Measurements from ENCODE around the gene PGC. TPM values are rescaled to one million over a fixed set of nuclear protein-coding genes. Genes with fewer than 3 reads are reported as not detected.

PGC gene
- total and polyA plus RNA-seq, 4 donors = 19.2 to 1,394 (median 467) TPM

GRCh38 chr6:41775293-41775882 is 28.2 kb upstream of the PGC start:
- H3K9ac ChIP-seq (ENCODE audit: insufficient read depth in 1 of 2, low read length in 2 of 2) = no peak overlapping the region
- peaks cover 0 to 9% (median 6%) of the 10 kb centered on the region in 5 donors for H3K4me1 ChIP-seq (ENCODE audit: control insufficient read depth in 5 of 5, insufficient read depth in 5 of 5, low read length in 5 of 5)
- 88 to 95% methylated on average over 13 of the region's 13 CpGs for WGBS, 2 donors
- peaks cover 10 to 36% (median 21%) of the 10 kb centered on the region in 4 donors for H3K36me3 ChIP-seq (ENCODE audit: control insufficient read depth in 4 of 4, insufficient read depth in 4 of 4, low read length in 4 of 4)
- H3K27me3 ChIP-seq (ENCODE audit: control insufficient read depth in 3 of 3, insufficient read depth in 3 of 3, low read length in 2 of 3) = no peaks in the 10 kb centered on the region
- no peak overlapping the region for H3K27ac ChIP-seq (ENCODE audit: low read depth in 1 of 2, low read length in 1 of 2)
- DNase-seq (no peak), ATAC-seq (ENCODE audit: insufficient read depth, low FRiP score) (no peak)
- no peak overlapping the region for H3K4me3 ChIP-seq
- H3K9me3 ChIP-seq (ENCODE audit: control insufficient read depth in 4 of 4, insufficient read depth in 3 of 4, low read length in 3 of 4) = no peaks in the 10 kb centered on the region
- TF ChIP-seq CTCF (IDR thresholded peaks at IDR 0.05; ENCODE audit: control extremely low read depth, extremely low read depth) = no peak

- no peak for TF ChIP-seq CTCF (IDR thresholded peaks at IDR 0.05; ENCODE audit: control extremely low read depth, extremely low read depth)
- Histone ChIP-seq H3K4me1 (ENCODE audit: control insufficient read depth in 5 of 5, insufficient read depth in 5 of 5, low read length in 5 of 5) (peaks cover 0 to 9% (median 6%) of the 10 kb centered on the region in 5 donors), H3K9ac (ENCODE audit: insufficient read depth in 1 of 2, low read length in 2 of 2) (no peak overlapping the region), H3K27ac (ENCODE audit: low read depth in 1 of 2, low read length in 1 of 2) (no peak overlapping the region), H3K27me3 (ENCODE audit: control insufficient read depth in 3 of 3, insufficient read depth in 3 of 3, low read length in 2 of 3) (no peaks in the 10 kb centered on the region), H3K4me3 (no peak overlapping the region), H3K9me3 (ENCODE audit: control insufficient read depth in 4 of 4, insufficient read depth in 3 of 4, low read length in 3 of 4) (no peaks in the 10 kb centered on the region), H3K36me3 (ENCODE audit: control insufficient read depth in 4 of 4, insufficient read depth in 4 of 4, low read length in 4 of 4) (peaks cover 10 to 39% (median 21%) of the 10 kb centered on the region in 4 donors)
- 91 to 93% methylated on average over 3 of the region's 3 CpGs for WGBS, 2 donors
- no peak for DNase-seq
- no peak for ATAC-seq (ENCODE audit: insufficient read depth, low FRiP score)
Observed at GRCh38 chr6:41774841-41775240, 27.6 kb upstream of the PGC start.

GRCh38 chr6:41771058-41771983 is 24.1 kb upstream of the PGC start:
- no peaks in the 10 kb centered on the region for H3K9me3 ChIP-seq (ENCODE audit: control insufficient read depth in 4 of 4, insufficient read depth in 3 of 4, low read length in 3 of 4)
- no peak overlapping the region for H3K9ac ChIP-seq (ENCODE audit: insufficient read depth in 1 of 2, low read length in 2 of 2)
- ATAC-seq (ENCODE audit: insufficient read depth, low FRiP score) (no peak), DNase-seq (no peak)
- no peak overlapping the region for H3K27ac ChIP-seq (ENCODE audit: low read depth in 1 of 2, low read length in 1 of 2)
- no peaks in the 10 kb centered on the region for H3K27me3 ChIP-seq (ENCODE audit: control insufficient read depth in 3 of 3, insufficient read depth in 3 of 3, low read length in 2 of 3)
- no peak overlapping the region for H3K4me3 ChIP-seq
- peaks cover 6 to 30% (median 18%) of the 10 kb centered on the region in 5 donors for H3K4me1 ChIP-seq (ENCODE audit: control insufficient read depth in 5 of 5, insufficient read depth in 5 of 5, low read length in 5 of 5)
- peaks cover 10 to 39% (median 14%) of the 10 kb centered on the region in 4 donors for H3K36me3 ChIP-seq (ENCODE audit: control insufficient read depth in 4 of 4, insufficient read depth in 4 of 4, low read length in 4 of 4)
- TF ChIP-seq CTCF (IDR thresholded peaks at IDR 0.05; ENCODE audit: control extremely low read depth, extremely low read depth) = no peak
- 92% methylated on average over 27 to 29 of the region's 29 CpGs for WGBS, 2 donors

Data from lung (tissue), 12 donors.